Measurements from ENCODE around the gene ORC6. TPM values are rescaled to one million over a fixed set of nuclear protein-coding genes. Genes with fewer than 3 reads are reported as not detected.

ORC6 gene
- total and polyA plus RNA-seq, 2 donors (not counting 1 experiment from before 2014, with no cell fraction given), result 4.7 to 4.8 TPM

DNA sequence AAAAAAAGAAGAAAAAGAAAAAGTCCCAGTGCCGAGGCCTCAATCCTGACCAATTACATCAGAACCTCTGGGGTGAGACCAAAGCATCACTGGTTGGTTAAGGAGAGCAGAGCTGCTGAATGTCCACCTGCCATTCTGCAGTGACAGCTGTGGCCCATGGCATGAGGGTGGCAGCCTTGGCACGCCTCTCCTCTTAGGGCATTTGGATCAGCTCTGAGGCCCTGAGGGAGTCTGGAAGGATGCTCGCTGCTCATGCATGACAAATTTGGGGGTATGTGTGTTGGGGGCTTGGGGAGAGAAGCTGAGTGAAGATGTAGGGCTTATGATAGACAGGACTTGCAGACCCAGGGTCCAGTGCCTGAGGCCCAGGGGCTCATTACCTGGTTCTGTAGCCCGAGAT is 32.4 kb downstream of the ORC6 start:
- intact Hi-C loops (cut with micrococcal nuclease), result no loop called here
- DNase-seq, result no peak
- H3K4me1 ChIP-seq (ENCODE audit: control insufficient read depth in 2 of 2, insufficient read depth in 2 of 2, low read length in 2 of 2), result no peaks in the 10 kb centered on the region
- CTCF ChIA-PET, result no interaction called here
- no peaks in the 10 kb centered on the region for H4K20me1 ChIP-seq (ENCODE audit: control insufficient read depth, insufficient read depth, low read length, poor library complexity, severe bottlenecking)
- peaks cover 0 to 4% (median 0%) of the 10 kb centered on the region in 4 experiments for H3K27me3 ChIP-seq (replicated peaks in 1 of 4; ENCODE audit: control extremely low read depth in 1 of 4, control insufficient read depth in 3 of 4, insufficient read depth in 4 of 4, low read length in 3 of 4)
- H3K27ac ChIP-seq (ENCODE audit: low read length in 2 of 2), result no peak overlapping the region
- no peak overlapping the region for H3K4me3 Mint-ChIP-seq
- no peaks in the 10 kb centered on the region for H3K79me2 ChIP-seq (ENCODE audit: control insufficient read depth, insufficient read depth, low read length)
- no peaks in the 10 kb centered on the region for H3K36me3 ChIP-seq (replicated peaks in 1 of 2; ENCODE audit: control extremely low read depth in 1 of 2, control insufficient read depth in 1 of 2, extremely low read depth in 1 of 2, insufficient read depth in 2 of 2, low read length in 1 of 2)
- no peak for ATAC-seq (ENCODE audit: low read depth)
- no peak for TF ChIP-seq EZH2 (IDR thresholded peaks at IDR 0.05; ENCODE audit: borderline replicate concordance, insufficient read depth, low read depth, low read length, poor library complexity, severe bottlenecking)
- TF ChIP-seq, protein P1, sequence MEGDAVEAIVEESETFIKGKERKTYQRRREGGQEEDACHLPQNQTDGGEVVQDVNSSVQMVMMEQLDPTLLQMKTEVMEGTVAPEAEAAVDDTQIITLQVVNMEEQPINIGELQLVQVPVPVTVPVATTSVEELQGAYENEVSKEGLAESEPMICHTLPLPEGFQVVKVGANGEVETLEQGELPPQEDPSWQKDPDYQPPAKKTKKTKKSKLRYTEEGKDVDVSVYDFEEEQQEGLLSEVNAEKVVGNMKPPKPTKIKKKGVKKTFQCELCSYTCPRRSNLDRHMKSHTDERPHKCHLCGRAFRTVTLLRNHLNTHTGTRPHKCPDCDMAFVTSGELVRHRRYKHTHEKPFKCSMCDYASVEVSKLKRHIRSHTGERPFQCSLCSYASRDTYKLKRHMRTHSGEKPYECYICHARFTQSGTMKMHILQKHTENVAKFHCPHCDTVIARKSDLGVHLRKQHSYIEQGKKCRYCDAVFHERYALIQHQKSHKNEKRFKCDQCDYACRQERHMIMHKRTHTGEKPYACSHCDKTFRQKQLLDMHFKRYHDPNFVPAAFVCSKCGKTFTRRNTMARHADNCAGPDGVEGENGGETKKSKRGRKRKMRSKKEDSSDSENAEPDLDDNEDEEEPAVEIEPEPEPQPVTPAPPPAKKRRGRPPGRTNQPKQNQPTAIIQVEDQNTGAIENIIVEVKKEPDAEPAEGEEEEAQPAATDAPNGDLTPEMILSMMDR (IDR thresholded peaks at IDR 0.05), result no peak
- H3K9ac ChIP-seq (ENCODE audit: low read length), result no peak overlapping the region
- H3K4me2 ChIP-seq (replicated peaks; ENCODE audit: low read depth, low read length, poor library complexity, severe bottlenecking), result no peak overlapping the region
- H3K27me3 Mint-ChIP-seq, result no peaks in the 10 kb centered on the region
- peaks cover 0 to 7% (median 3%) of the 10 kb centered on the region in 3 donors for H3K9me3 ChIP-seq (ENCODE audit: control extremely low read depth in 1 of 3, control insufficient read depth in 2 of 3, insufficient read depth in 1 of 3, low read length in 2 of 3)
- peaks cover 7% of the 10 kb centered on the region for H3K9me3 Mint-ChIP-seq (ENCODE audit: insufficient read depth)
- POLR2A ChIA-PET, result interaction anchor here (0.6 kb wide), 1 partner anchor 30 kb away, joined by 3 read pairs; no protein-coding TSS in a partner anchor
- H2AFZ ChIP-seq (ENCODE audit: insufficient read depth, low read depth, low read length, poor library complexity, severe bottlenecking), result no peak overlapping the region
- no peaks in the 10 kb centered on the region for H3K4me1 Mint-ChIP-seq
- no peak overlapping the region for H3K27ac Mint-ChIP-seq
- 95% methylated on average over 3 of the region's 4 CpGs for WGBS (ENCODE audit: insufficient coverage)
- no peak overlapping the region for H3K4me3 ChIP-seq (ENCODE audit: control extremely low read depth in 1 of 5, extremely low read depth in 1 of 5, insufficient read depth in 1 of 5, low read depth in 2 of 5, low read length in 4 of 5)

DNA sequence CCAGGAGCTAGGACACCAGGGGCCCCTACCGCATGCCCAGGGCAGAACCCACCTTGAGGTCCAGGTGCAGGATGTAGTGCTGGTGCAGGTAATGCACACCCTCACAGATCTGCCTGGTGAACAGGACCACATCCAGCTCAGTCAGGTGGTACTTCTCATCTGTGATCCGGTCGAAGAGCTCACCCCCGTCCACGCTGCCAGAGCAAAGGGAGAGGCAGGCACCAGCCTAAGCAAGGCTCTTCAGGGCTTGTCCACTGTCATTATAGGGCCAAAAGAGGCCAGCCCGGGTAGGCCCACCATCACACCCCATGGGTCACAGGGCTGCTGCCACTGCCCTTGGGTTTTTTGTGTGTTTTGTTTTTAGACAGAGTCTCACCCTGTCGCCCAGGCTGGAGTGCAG is 37.7 kb downstream of the ORC6 start:
- no peak for TF ChIP-seq EZH2 (IDR thresholded peaks at IDR 0.05; ENCODE audit: borderline replicate concordance, insufficient read depth, low read depth, low read length, poor library complexity, severe bottlenecking)
- Histone ChIP-seq H3K9ac (ENCODE audit: low read length) (no peak overlapping the region), H3K27me3 (replicated peaks in 1 of 4; ENCODE audit: control extremely low read depth in 1 of 4, control insufficient read depth in 3 of 4, insufficient read depth in 4 of 4, low read length in 3 of 4) (peaks cover 0 to 2% (median 0%) of the 10 kb centered on the region in 4 experiments), H3K4me2 (replicated peaks; ENCODE audit: low read depth, low read length, poor library complexity, severe bottlenecking) (no peak overlapping the region), H3K9me3 (ENCODE audit: control extremely low read depth in 1 of 3, control insufficient read depth in 2 of 3, insufficient read depth in 1 of 3, low read length in 2 of 3) (peaks cover 0 to 7% (median 3%) of the 10 kb centered on the region in 3 donors), H3K4me1 (ENCODE audit: control insufficient read depth in 2 of 2, insufficient read depth in 2 of 2, low read length in 2 of 2) (no peaks in the 10 kb centered on the region), H3K4me3 (ENCODE audit: control extremely low read depth in 1 of 5, extremely low read depth in 1 of 5, insufficient read depth in 1 of 5, low read depth in 2 of 5, low read length in 4 of 5) (no peak overlapping the region), H3K27ac (ENCODE audit: low read length in 2 of 2) (no peak overlapping the region), H4K20me1 (ENCODE audit: control insufficient read depth, insufficient read depth, low read length, poor library complexity, severe bottlenecking) (no peaks in the 10 kb centered on the region), H2AFZ (ENCODE audit: insufficient read depth, low read depth, low read length, poor library complexity, severe bottlenecking) (no peak overlapping the region), H3K79me2 (ENCODE audit: control insufficient read depth, insufficient read depth, low read length) (no peaks in the 10 kb centered on the region), H3K36me3 (replicated peaks in 1 of 2; ENCODE audit: control extremely low read depth in 1 of 2, control insufficient read depth in 1 of 2, extremely low read depth in 1 of 2, insufficient read depth in 2 of 2, low read length in 1 of 2) (no peaks in the 10 kb centered on the region)
- ATAC-seq (ENCODE audit: low read depth), result no peak
- Mint-ChIP-seq H3K9me3 (ENCODE audit: insufficient read depth) (peaks cover 7% of the 10 kb centered on the region), H3K4me3 (no peak overlapping the region), H3K27me3 (no peaks in the 10 kb centered on the region), H3K27ac (no peak overlapping the region), H3K4me1 (no peaks in the 10 kb centered on the region)
- ChIA-PET POLR2A (no interaction called here), CTCF (no interaction called here)
- intact Hi-C loops (cut with micrococcal nuclease), result no loop called here
- WGBS (ENCODE audit: insufficient coverage), result 93% methylated on average over 5 of the region's 7 CpGs
- no peak for DNase-seq

All from B cell (primary cell).